Spinal cord (tissue), 10 donors: ENCODE measurements around the gene NDUFAF4. TPM values are rescaled to one million over a fixed set of nuclear protein-coding genes. Genes with fewer than 3 reads are reported as not detected.
A peak's percentile ranks its signal among the peaks of the same experiment; 100 is the strongest.

Source experiments
- DNase-seq, 6 donors: peaks; one replicate each; pipeline versions ENCODE4 v3.0.0 to v3.0.0-alpha.2; 2013 to 2015; ENCODE audit warnings: low spot score in 6 of 6, low read depth in 4 of 6
- H3K27ac ChIP-seq: one replicate; pipeline ENCODE4 v1.5.1; 2013; ENCODE audit warnings: low read depth, low read length, control low read depth
- H3K27me3 ChIP-seq: one replicate; pipeline ENCODE4 v1.6.1; 2013; ENCODE audit warnings: low read length; ENCODE audit not compliant: control insufficient read depth, insufficient read depth
- H3K36me3 ChIP-seq: one replicate; pipeline ENCODE4 v1.6.1; 2013; ENCODE audit warnings: low read length; ENCODE audit not compliant: control insufficient read depth, insufficient read depth
- H3K4me1 ChIP-seq: one replicate; pipeline ENCODE4 v1.6.1; 2013; ENCODE audit warnings: low read length; ENCODE audit not compliant: control insufficient read depth, insufficient read depth
- H3K4me3 ChIP-seq: one replicate; pipeline ENCODE4 v1.5.1; 2013; ENCODE audit warnings: low read depth, low read length, control low read depth
- H3K9me3 ChIP-seq: one replicate; pipeline ENCODE4 v1.6.1; 2013; ENCODE audit warnings: low read length; ENCODE audit not compliant: control insufficient read depth, insufficient read depth
- WGBS: methylation state at CpG from one replicate; pipeline ENCODE4 v1.1.5; 2013; ENCODE audit warnings: missing lambda C conversion rate; ENCODE audit not compliant: insufficient coverage; 5-methylcytosine and 5-hydroxymethylcytosine counted together
- long read RNA-seq, 4 donors: transcript quantifications; one replicate each; lab custom pipeline, GENCODE V29; 2026
- polyA plus RNA-seq, 2 donors: library from polyadenylated mRNA; unstranded; fragments of 120-200 nt; gene quantifications; one replicate each; pipeline ENCODE4 v1.2.1, GENCODE V29; 2013; ENCODE audit not compliant: insufficient read length in 2 of 2
- total RNA-seq, 2 donors: library from RNA; depleted of rRNA in 1 of 2; stranded (reverse); fragments of 120-200 nt in 1 of 2; fragments of >200 nt in 1 of 2; gene quantifications; one replicate each; pipeline versions ENCODE4 v1.2.3 to v1.2.4, GENCODE V29; 2013 to 2014
- donor health status: healthy.

Gene NDUFAF4
- total RNA-seq = 10 to 100 TPM; 22.1 to 34.0 TPM
- 10 to 100 TPM; 43.3 to 53.1 TPM for polyA plus RNA-seq
- long read RNA-seq, donor 1, transcript NDUFAF4-201 (3 exons, 2,399 nt) = major isoform, 33 of 35 reads
- long read RNA-seq, donor 1, partial matches to known transcripts = 0 of 35 reads
- long read RNA-seq, donor 1, other reads (novel, unspliced or antisense) = 0 of 35 reads
- long read RNA-seq, donor 2, transcript NDUFAF4-201 (3 exons, 2,399 nt) = major isoform, 11 of 12 reads
- long read RNA-seq, donor 2, partial matches to known transcripts = 0 of 12 reads
- long read RNA-seq, donor 2, other reads (novel, unspliced or antisense) = 0 of 12 reads
- long read RNA-seq, donor 3, transcript NDUFAF4-201 (3 exons, 2,399 nt) = major isoform, 15 of 16 reads
- long read RNA-seq, donor 3, partial matches to known transcripts = 0 of 16 reads
- long read RNA-seq, donor 3, other reads (novel, unspliced or antisense) = 0 of 16 reads
- long read RNA-seq, donor 4, transcript NDUFAF4-201 (3 exons, 2,399 nt) = major isoform, 19 of 21 reads
- long read RNA-seq, donor 4, partial matches to known transcripts = 0 of 21 reads
- long read RNA-seq, donor 4, other reads (novel, unspliced or antisense) = 0 of 21 reads

- H3K4me3 ChIP-seq = peak within 1 kb of the TSS; percentile 86
- H3K27me3 ChIP-seq = no peaks in the 10 kb centered on the region
- DNase-seq = peak; percentile 89 to 98 (median 94)
- H3K36me3 ChIP-seq = no peaks in the 10 kb centered on the region
- H3K27ac ChIP-seq = peak within 1 kb of the TSS; percentile 92
- H3K4me1 ChIP-seq = peaks cover 4% of the 10 kb centered on the region
- no peaks in the 10 kb centered on the region for H3K9me3 ChIP-seq
- WGBS = under 1% methylated on average over 68 of the region's 71 CpGs
These were observed at the start of gene NDUFAF4 for GRCh38 chr6:96897396-96898240. Gene NDUFAF4 (minus strand): TSS chr6:96897891. CDS start chr6:96897801, 90 bp downstream.

DNA sequence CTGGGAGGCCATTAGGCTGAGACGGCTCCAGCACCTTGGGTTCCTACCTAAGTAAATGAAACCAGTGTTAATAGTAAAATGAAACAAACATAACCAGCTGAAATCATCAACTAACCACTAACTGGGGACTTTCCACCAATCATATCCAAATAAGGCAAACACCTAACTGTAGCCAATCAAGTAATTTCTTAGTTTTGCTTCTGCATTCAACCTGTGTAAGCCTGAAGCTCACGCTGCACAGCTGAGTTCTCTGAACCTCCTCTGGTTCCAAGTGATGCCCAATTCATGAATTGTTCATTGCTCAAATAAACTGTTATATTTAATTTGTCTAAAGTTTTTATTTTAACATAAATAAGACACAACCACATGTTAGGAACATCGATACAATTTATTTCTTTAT is 49.4 kb upstream of the NDUFAF4 start:
- Histone ChIP-seq H3K36me3 (no peaks in the 10 kb centered on the region), H3K27ac (no peak overlapping the region)
- no CpG with 5 or more reads among the region's 3 CpGs for WGBS

GRCh38 chr6:96943555-96944215 is 46.0 kb upstream of the NDUFAF4 start:
- 74% methylated on average over 4 of the region's 9 CpGs for WGBS
- no peaks in the 10 kb centered on the region for H3K27me3 ChIP-seq
- peaks cover 3% of the 10 kb centered on the region for H3K4me1 ChIP-seq
- H3K27ac ChIP-seq = no peak overlapping the region
- DNase-seq = peak in 2 of 6 donors; percentile 57 to 88
- H3K36me3 ChIP-seq = no peaks in the 10 kb centered on the region
- no peak overlapping the region for H3K4me3 ChIP-seq
- no peaks in the 10 kb centered on the region for H3K9me3 ChIP-seq

More for the DNA sequence above, 49.4 kb upstream of the NDUFAF4 start:
- H3K4me1 ChIP-seq = no peaks in the 10 kb centered on the region
- H3K27me3 ChIP-seq = no peaks in the 10 kb centered on the region
- no peak for DNase-seq
- H3K4me3 ChIP-seq = no peak overlapping the region
- H3K9me3 ChIP-seq = no peaks in the 10 kb centered on the region

DNA sequence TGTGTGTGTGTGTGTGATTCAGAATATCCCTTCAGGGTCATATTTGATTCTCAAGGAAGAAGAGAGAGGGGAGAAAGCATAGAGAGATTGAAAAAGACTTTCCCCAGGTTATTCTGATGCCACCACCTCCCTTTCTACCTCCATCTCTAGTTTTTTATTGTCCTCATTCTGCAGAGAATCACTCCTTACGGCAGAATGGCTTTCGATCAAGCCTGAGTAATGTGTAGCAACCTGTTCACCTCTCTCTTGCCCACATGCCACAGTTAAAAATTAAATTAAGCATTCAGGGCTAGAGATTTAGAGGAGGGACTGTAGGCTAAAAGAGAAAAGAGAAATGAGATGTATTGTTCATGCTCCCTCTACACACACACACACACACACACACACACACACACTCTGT is 45.0 kb upstream of the NDUFAF4 start:
- H3K4me1 ChIP-seq = peaks cover 8% of the 10 kb centered on the region
- no CpG with 5 or more reads among the region's 2 CpGs for WGBS
- H3K4me3 ChIP-seq = no peak overlapping the region
- no peaks in the 10 kb centered on the region for H3K27me3 ChIP-seq
- no peaks in the 10 kb centered on the region for H3K36me3 ChIP-seq
- no peak overlapping the region for H3K27ac ChIP-seq
- DNase-seq = no peak
- H3K9me3 ChIP-seq = no peaks in the 10 kb centered on the region

DNA sequence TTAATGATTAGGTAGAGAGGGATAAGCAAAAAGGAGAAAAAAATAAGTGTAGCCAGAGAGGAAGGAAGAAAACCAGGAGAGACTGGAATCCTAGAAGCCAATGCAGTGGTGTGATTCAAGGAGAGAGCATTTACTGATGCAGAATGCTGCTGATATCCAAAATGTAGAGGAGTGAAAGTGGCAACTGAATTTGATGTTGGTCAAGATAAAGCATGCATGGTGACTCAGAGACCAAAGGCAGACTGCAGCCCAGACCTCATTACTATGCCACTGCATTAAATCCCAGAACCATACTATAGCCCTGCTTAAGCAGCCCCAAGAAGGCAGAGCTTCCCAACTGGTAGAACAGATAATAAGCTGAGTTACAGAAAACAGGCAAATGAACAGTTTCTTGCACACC is 42.6 kb upstream of the NDUFAF4 start:
- H3K27me3 ChIP-seq = no peaks in the 10 kb centered on the region
- no peak overlapping the region for H3K4me3 ChIP-seq
- H3K4me1 ChIP-seq = peaks cover 8% of the 10 kb centered on the region
- H3K27ac ChIP-seq = no peak overlapping the region
- no peak for DNase-seq
- H3K9me3 ChIP-seq = no peaks in the 10 kb centered on the region
- H3K36me3 ChIP-seq = no peaks in the 10 kb centered on the region

GRCh38 chr6:96939007-96939805 is 41.5 kb upstream of the NDUFAF4 start:
- H3K4me1 ChIP-seq = peaks cover 8% of the 10 kb centered on the region
- 97% methylated on average over 2 of the region's 4 CpGs for WGBS
- H3K9me3 ChIP-seq = no peaks in the 10 kb centered on the region
- no peak overlapping the region for H3K27ac ChIP-seq
- H3K27me3 ChIP-seq = no peaks in the 10 kb centered on the region
- DNase-seq = peak in 1 of 6 donors; percentile 79
- H3K36me3 ChIP-seq = no peaks in the 10 kb centered on the region
- H3K4me3 ChIP-seq = no peak overlapping the region

DNA sequence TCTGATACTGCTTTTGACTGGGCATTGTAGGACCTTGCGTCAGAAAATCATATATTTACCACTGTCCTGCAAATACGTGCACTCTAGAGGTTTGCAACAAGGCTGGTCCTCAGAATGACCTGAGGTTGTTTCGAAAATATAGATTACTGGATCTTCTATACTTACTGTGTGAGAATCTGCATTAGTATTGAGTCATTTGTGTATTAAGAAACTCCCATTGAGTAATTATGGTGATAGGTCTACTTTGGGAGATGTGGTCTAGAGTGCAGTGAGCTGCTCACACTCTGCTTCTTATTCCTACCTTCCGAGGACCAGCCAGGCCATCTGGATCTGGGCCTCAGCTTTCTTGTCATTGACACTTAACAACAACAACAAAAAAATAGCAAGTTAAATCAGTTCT is 36.4 kb upstream of the NDUFAF4 start:
- Histone ChIP-seq H3K4me3 (no peak overlapping the region), H3K27ac (no peak overlapping the region), H3K36me3 (no peaks in the 10 kb centered on the region), H3K9me3 (no peaks in the 10 kb centered on the region), H3K27me3 (no peaks in the 10 kb centered on the region), H3K4me1 (peaks cover 8% of the 10 kb centered on the region)
- WGBS = 72% methylated on average over 2 of the region's 4 CpGs
- DNase-seq = no peak

- H3K36me3 ChIP-seq = no peaks in the 10 kb centered on the region
- H3K4me1 ChIP-seq = no peaks in the 10 kb centered on the region
- WGBS = no CpG with 5 or more reads among the region's 2 CpGs
- no peak overlapping the region for H3K27ac ChIP-seq
- no peaks in the 10 kb centered on the region for H3K27me3 ChIP-seq
- no peak for DNase-seq
- no peaks in the 10 kb centered on the region for H3K9me3 ChIP-seq
- H3K4me3 ChIP-seq = no peak overlapping the region
These were observed 33.5 kb upstream of the NDUFAF4 start for GRCh38 chr6:96931198-96931597.
